GM23338 (cell line): ENCODE data around the gene FZD7. TPM values are rescaled to one million over a fixed set of nuclear protein-coding genes. Genes with fewer than 3 reads are reported as not detected.

ENCODE experiments used
- ATAC-seq: fragments of 200-7000 bp; cut with Tn5 transposase; 3 replicates; pipeline ENCODE4 v1.9.1; 2020
- DNase-seq: peaks from one replicate; pipeline ENCODE4 v3.0.0-alpha.2; 2015; ENCODE audit warnings: low spot score
- H2AFZ ChIP-seq: fragments of 200-600 bp; sonication (generic); 2 replicates; pipeline ENCODE4 v1.8.0; 2016; ENCODE audit warnings: antibody characterized with exemption, mild to moderate bottlenecking, moderate library complexity
- H3F3A ChIP-seq: fragments of 200-600 bp; sonication (generic); replicated peaks from 2 replicates; pipeline ENCODE4 v1.8.0; 2017; ENCODE audit warnings: antibody characterized with exemption, mixed run types, low read depth
- H3K27ac ChIP-seq: fragments of 200-600 bp; sonication (generic); 2 replicates; pipeline ENCODE4 v1.6.1; 2016; ENCODE audit warnings: low read depth
- H3K27me3 ChIP-seq: fragments of 200-600 bp; sonication (generic); 2 replicates; pipeline ENCODE4 v1.8.0; 2016; ENCODE audit warnings: mild to moderate bottlenecking, mixed run types, moderate library complexity; ENCODE audit not compliant: insufficient read depth
- H3K36me3 ChIP-seq: fragments of 200-600 bp; sonication (generic); 2 replicates; pipeline ENCODE4 v1.8.0; 2016; ENCODE audit warnings: mild to moderate bottlenecking; ENCODE audit not compliant: insufficient read depth
- H3K4me1 ChIP-seq: fragments of 200-600 bp; sonication (generic); 2 replicates; pipeline ENCODE4 v1.8.0; 2016; ENCODE audit warnings: mild to moderate bottlenecking, moderate library complexity; ENCODE audit not compliant: insufficient read depth
- H3K4me2 ChIP-seq: fragments of 200-600 bp; sonication (generic); 2 replicates; pipeline ENCODE4 v1.7.1; 2017; ENCODE audit warnings: mixed run types
- H3K4me3 ChIP-seq: fragments of 200-600 bp; sonication (generic); 2 replicates; pipeline ENCODE4 v1.6.1; 2016; ENCODE audit warnings: mixed run types
- H3K79me2 ChIP-seq: fragments of 200-600 bp; sonication (generic); replicated peaks from 2 replicates; pipeline ENCODE4 v1.8.0; 2017; ENCODE audit warnings: mild to moderate bottlenecking; ENCODE audit not compliant: insufficient read depth
- H3K9me2 ChIP-seq: fragments of 200-600 bp; sonication (generic); 2 replicates; pipeline ENCODE4 v1.8.0; 2017; ENCODE audit not compliant: insufficient read depth
- H4K20me1 ChIP-seq: fragments of 200-600 bp; sonication (generic); replicated peaks from 2 replicates; pipeline ENCODE4 v1.8.0; 2017; ENCODE audit warnings: mild to moderate bottlenecking; ENCODE audit not compliant: insufficient read depth
- H3K27ac Mint-ChIP-seq: 2 replicates; pipeline ENCODE4 v1.8.0; 2020; ENCODE audit warnings: inconsistent platforms, mild to moderate bottlenecking, moderate library complexity, mixed read lengths
- H3K27me3 Mint-ChIP-seq: 3 replicates; pipeline ENCODE4 v1.8.0; 2022; ENCODE audit warnings: low read depth, mild to moderate bottlenecking, moderate library complexity, mixed read lengths, inconsistent platforms; ENCODE audit not compliant: insufficient read depth, poor library complexity
- H3K36me3 Mint-ChIP-seq: 3 replicates; pipeline ENCODE4 v1.8.0; 2021; ENCODE audit warnings: low read depth, mild to moderate bottlenecking, inconsistent platforms, moderate library complexity, mixed read lengths
- H3K4me1 Mint-ChIP-seq: 3 replicates; pipeline ENCODE4 v1.8.0; 2020; ENCODE audit warnings: mild to moderate bottlenecking, inconsistent platforms, mixed read lengths
- H3K4me3 Mint-ChIP-seq: 3 replicates; pipeline ENCODE4 v1.8.0; 2021; ENCODE audit warnings: moderate library complexity, mild to moderate bottlenecking, inconsistent platforms, mixed read lengths
- H3K9me3 Mint-ChIP-seq: 3 replicates; pipeline ENCODE4 v1.8.0; 2020; ENCODE audit warnings: moderate library complexity, mild to moderate bottlenecking, inconsistent platforms, mixed read lengths
- CREB1 ChIP-seq: fragments of 250-450 bp; sonication (Bioruptor Pico); IDR thresholded peaks from 2 replicates; pipeline ENCODE4 v1.5.0; 2020; ENCODE audit warnings: low read depth, mild to moderate bottlenecking, moderate library complexity
- CTCF ChIP-seq, 2 experiments: fragments of 200-600 bp in 1 of 2; sonication (generic) in 1 of 2; conservative IDR thresholded peaks; 2 replicates each; pipeline versions ENCODE4 v1.5.1 to v1.6.1; 2016 to 2017; ENCODE audit warnings: antibody characterized with exemption in 2 of 2, low read depth in 2 of 2, mild to moderate bottlenecking in 2 of 2, moderate library complexity in 1 of 2
- ETS1 ChIP-seq: IDR thresholded peaks from 2 replicates; pipeline ENCODE4 v1.6.1; 2016; ENCODE audit warnings: antibody characterized with exemption
- EZH2 ChIP-seq: fragments of 200-600 bp; sonication (generic); IDR thresholded peaks from one replicate; pipeline ENCODE4 v1.8.0; 2017; ENCODE audit warnings: antibody characterized with exemption, mild to moderate bottlenecking, low read depth; ENCODE audit not compliant: unreplicated experiment
- EZH2phosphoT487 ChIP-seq: fragments of 200-600 bp; sonication (generic); IDR thresholded peaks from one replicate; pipeline ENCODE4 v1.8.1; 2018; ENCODE audit warnings: antibody characterized with exemption; ENCODE audit not compliant: unreplicated experiment
- JUNB ChIP-seq: IDR thresholded peaks from one replicate; pipeline ENCODE4 v1.6.1; 2016; ENCODE audit warnings: antibody characterized with exemption; ENCODE audit not compliant: unreplicated experiment
- NANOG ChIP-seq: IDR thresholded peaks from 2 replicates; pipeline ENCODE4 v1.6.1; 2016; ENCODE audit warnings: antibody characterized with exemption, borderline replicate concordance
- POLR2AphosphoS5 ChIP-seq: IDR thresholded peaks from 2 replicates; pipeline ENCODE4 v1.6.1; 2016; ENCODE audit warnings: antibody characterized with exemption, low read depth
- REST ChIP-seq: IDR thresholded peaks from one replicate; pipeline ENCODE4 v1.6.1; 2018; ENCODE audit warnings: antibody characterized with exemption; ENCODE audit not compliant: unreplicated experiment
- STAT1 ChIP-seq: IDR thresholded peaks from one replicate; pipeline ENCODE4 v1.6.1; 2016; ENCODE audit warnings: antibody characterized with exemption; ENCODE audit not compliant: unreplicated experiment
- ZNF114 ChIP-seq: fragments of 250-450 bp; sonication (Bioruptor Pico); IDR thresholded peaks from 2 replicates; pipeline ENCODE4 v1.5.0; 2020; ENCODE audit warnings: mild to moderate bottlenecking, moderate library complexity
- ZNF331 ChIP-seq: fragments of 250-450 bp; sonication (Bioruptor Pico); IDR thresholded peaks from 2 replicates; pipeline ENCODE4 v1.5.0; 2020; ENCODE audit warnings: low read depth, mild to moderate bottlenecking, moderate library complexity
- polyA plus RNA-seq: library from polyadenylated mRNA; unstranded; fragments of >200 nt; fragmentation: Nextera tagmentation; extraction: Ambion mirVana; gene quantifications from 2 replicates; pipeline ENCODE4 v1.2.1, GENCODE V29; 2016
- total RNA-seq: library from RNA; depleted of rRNA; stranded (reverse); fragments of >200 nt; shearing (Covaris generic); gene quantifications from 2 replicates; pipeline ENCODE4 v1.2.3, GENCODE V29; 2014
- TF ChIP-seq, protein P1 (sequence below): fragments of 250-450 bp; sonication (Bioruptor Pico); IDR thresholded peaks from 2 replicates; pipeline ENCODE4 v1.5.0; 2020; ENCODE audit warnings: mild to moderate bottlenecking, moderate library complexity

Gene FZD7
- total and polyA plus RNA-seq, 2 experiments from 2014 or later, result 164 to 435 TPM

DNA sequence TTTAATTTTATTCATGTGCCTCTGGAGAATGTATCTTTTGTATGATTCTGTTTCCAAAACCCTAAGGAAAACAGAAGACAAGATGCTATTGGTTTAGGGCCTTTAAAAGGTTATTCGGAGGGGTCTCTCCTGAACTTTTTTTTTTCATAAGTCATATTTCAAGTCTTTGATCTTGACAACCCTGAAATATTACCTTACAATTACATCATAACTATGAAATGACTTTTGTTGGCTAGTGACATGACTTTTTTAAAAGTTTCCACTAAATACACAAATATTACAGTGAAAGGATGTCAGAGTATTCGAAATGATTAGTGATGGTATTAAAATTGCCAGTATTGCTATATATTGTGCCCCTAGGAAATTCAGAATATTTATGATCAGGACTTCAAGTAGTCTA, 31.8 kb upstream of the FZD7 start:
- no peak overlapping the region for H3K4me3 ChIP-seq
- Mint-ChIP-seq H3K9me3 (no peaks in the 10 kb centered on the region), H3K4me1 (peaks cover 26% of the 10 kb centered on the region), H3K27ac (no peak overlapping the region), H3K36me3 (no peaks in the 10 kb centered on the region), H3K4me3 (no peak overlapping the region), H3K27me3 (peaks cover 10% of the 10 kb centered on the region)
- no peak overlapping the region for H3K27ac ChIP-seq
- no peak for ATAC-seq
- no peaks in the 10 kb centered on the region for H3K79me2 ChIP-seq
- no peaks in the 10 kb centered on the region for H4K20me1 ChIP-seq
- TF ChIP-seq, protein P1, sequence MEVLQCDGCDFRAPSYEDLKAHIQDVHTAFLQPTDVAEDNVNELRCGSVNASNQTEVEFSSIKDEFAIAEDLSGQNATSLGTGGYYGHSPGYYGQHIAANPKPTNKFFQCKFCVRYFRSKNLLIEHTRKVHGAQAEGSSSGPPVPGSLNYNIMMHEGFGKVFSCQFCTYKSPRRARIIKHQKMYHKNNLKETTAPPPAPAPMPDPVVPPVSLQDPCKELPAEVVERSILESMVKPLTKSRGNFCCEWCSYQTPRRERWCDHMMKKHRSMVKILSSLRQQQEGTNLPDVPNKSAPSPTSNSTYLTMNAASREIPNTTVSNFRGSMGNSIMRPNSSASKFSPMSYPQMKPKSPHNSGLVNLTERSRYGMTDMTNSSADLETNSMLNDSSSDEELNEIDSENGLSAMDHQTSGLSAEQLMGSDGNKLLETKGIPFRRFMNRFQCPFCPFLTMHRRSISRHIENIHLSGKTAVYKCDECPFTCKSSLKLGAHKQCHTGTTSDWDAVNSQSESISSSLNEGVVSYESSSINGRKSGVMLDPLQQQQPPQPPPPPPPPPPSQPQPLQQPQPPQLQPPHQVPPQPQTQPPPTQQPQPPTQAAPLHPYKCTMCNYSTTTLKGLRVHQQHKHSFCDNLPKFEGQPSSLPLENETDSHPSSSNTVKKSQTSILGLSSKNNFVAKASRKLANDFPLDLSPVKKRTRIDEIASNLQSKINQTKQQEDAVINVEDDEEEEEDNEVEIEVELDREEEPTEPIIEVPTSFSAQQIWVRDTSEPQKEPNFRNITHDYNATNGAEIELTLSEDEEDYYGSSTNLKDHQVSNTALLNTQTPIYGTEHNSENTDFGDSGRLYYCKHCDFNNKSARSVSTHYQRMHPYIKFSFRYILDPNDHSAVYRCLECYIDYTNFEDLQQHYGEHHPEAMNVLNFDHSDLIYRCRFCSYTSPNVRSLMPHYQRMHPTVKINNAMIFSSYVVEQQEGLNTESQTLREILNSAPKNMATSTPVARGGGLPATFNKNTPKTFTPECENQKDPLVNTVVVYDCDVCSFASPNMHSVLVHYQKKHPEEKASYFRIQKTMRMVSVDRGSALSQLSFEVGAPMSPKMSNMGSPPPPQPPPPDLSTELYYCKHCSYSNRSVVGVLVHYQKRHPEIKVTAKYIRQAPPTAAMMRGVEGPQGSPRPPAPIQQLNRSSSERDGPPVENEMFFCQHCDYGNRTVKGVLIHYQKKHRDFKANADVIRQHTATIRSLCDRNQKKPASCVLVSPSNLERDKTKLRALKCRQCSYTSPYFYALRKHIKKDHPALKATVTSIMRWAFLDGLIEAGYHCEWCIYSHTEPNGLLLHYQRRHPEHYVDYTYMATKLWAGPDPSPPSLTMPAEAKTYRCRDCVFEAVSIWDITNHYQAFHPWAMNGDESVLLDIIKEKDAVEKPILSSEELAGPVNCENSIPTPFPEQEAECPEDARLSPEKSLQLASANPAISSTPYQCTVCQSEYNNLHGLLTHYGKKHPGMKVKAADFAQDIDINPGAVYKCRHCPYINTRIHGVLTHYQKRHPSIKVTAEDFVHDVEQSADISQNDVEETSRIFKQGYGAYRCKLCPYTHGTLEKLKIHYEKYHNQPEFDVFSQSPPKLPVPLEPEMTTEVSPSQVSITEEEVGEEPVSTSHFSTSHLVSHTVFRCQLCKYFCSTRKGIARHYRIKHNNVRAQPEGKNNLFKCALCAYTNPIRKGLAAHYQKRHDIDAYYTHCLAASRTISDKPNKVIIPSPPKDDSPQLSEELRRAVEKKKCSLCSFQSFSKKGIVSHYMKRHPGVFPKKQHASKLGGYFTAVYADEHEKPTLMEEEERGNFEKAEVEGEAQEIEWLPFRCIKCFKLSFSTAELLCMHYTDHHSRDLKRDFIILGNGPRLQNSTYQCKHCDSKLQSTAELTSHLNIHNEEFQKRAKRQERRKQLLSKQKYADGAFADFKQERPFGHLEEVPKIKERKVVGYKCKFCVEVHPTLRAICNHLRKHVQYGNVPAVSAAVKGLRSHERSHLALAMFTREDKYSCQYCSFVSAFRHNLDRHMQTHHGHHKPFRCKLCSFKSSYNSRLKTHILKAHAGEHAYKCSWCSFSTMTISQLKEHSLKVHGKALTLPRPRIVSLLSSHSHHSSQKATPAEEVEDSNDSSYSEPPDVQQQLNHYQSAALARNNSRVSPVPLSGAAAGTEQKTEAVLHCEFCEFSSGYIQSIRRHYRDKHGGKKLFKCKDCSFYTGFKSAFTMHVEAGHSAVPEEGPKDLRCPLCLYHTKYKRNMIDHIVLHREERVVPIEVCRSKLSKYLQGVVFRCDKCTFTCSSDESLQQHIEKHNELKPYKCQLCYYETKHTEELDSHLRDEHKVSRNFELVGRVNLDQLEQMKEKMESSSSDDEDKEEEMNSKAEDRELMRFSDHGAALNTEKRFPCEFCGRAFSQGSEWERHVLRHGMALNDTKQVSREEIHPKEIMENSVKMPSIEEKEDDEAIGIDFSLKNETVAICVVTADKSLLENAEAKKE (CRISPR knock-in tag), result no peak
- TF ChIP-seq POLR2AphosphoS5 (no peak), ETS1 (no peak), NANOG (no peak), ZNF114 (CRISPR knock-in tag) (no peak), REST (no peak), CTCF (conservative IDR thresholded peaks at IDR 0.05; ENCODE audit: low read depth in 2 of 2) (no peak), EZH2 (no peak), JUNB (no peak), STAT1 (no peak), CREB1 (no peak), ZNF331 (CRISPR knock-in tag) (no peak), EZH2phosphoT487 (no peak)
- no peaks in the 10 kb centered on the region for H3F3A ChIP-seq
- H3K4me1 ChIP-seq, result peaks cover 22% of the 10 kb centered on the region
- H2AFZ ChIP-seq, result no peak overlapping the region
- no peaks in the 10 kb centered on the region for H3K36me3 ChIP-seq
- DNase-seq, result no peak
- H3K9me2 ChIP-seq, result no peaks in the 10 kb centered on the region
- no peak overlapping the region for H3K4me2 ChIP-seq
- H3K27me3 ChIP-seq, result no peaks in the 10 kb centered on the region
